HG03039 (cell line): ENCODE results near the gene IL1R2.

ENCODE experiments used
- ATAC-seq: cut with Tn5 transposase; IDR thresholded peaks from one replicate; pipeline ENCODE4 v1.9.1; 2021; ENCODE audit warnings: mild to moderate bottlenecking, moderate library complexity; ENCODE audit not compliant: unreplicated experiment

The IL1R2 gene

DNA sequence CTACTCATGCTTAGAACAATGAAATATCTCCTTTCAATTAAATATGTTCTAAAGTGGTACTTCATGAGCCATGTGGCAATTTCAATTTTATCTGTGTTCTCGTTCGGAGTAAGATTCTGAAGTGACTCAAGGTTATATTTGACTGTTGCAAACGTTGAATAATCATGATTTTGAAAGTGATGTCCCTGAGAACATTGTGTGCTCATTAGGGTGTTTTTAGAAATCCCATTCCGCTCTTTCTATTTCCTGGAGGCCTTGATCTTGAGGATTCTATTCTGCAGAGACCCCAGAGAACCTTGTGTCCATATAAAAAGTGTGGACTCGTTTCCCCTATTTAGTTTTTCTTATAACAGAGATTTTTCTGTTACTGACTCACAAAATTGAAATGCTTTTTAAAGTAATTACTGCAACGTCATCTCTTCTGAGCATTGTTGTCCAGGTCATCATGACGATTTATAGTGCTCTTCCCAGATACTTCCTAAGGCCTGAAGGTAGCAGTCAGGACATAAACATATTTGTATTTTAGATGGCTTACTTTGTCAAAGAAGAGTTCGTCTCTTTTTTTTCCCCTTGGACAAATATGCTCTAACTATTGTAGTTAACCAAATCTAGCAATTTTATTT is 27.2 kb downstream of the IL1R2 start:
- ATAC-seq, result no peak

GRCh38 chr2:102020596-102021170 is 28.9 kb downstream of the IL1R2 start:
- peak; percentile 63 for ATAC-seq

- ATAC-seq, result no peak
Measured at GRCh38 chr2:102021779-102022178, 30.0 kb downstream of the IL1R2 start.

DNA sequence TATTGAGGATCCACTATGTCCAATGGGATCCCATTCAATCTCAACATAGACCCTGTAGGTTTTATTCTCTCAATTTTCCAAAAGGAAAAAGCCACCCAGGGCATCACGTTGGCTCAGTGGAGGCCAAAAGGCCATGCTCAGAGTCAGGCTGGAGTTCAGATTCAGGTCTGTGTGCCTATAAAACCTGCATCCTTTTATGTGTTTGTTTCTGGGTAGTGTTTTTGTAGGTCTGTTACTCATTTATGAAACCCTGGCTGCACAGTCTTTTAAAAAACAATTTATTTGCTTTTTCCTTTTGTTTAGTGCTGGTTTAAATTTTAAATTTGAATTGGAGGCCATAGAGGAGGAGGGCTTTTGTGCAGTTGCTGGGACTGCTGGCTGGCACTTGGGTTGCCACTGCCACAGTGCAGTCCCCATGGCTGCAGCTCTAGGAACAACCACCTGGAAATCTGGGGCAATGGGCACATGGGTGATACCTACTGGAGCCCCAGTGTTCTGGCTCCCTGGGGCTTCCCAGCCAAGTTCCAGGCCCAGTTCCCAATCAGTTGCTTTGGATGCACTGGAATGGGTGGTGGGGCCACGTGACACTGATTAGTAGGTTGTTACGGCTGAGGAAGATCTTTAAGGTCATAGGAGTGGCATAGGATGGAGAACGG is 31.3 kb downstream of the IL1R2 start:
- no peak for ATAC-seq

GRCh38 chr2:102024410-102024809 is 32.6 kb downstream of the IL1R2 start:
- no peak for ATAC-seq

- ATAC-seq, result peak; percentile 33
Measured at GRCh38 chr2:102025016-102025501, 33.3 kb downstream of the IL1R2 start.

GRCh38 chr2:102025583-102026267 is 34.0 kb downstream of the IL1R2 start:
- peak; percentile 43 for ATAC-seq

- no peak for ATAC-seq
Measured at GRCh38 chr2:102027036-102027980, 35.5 kb downstream of the IL1R2 start.

- ATAC-seq, result no peak
Measured at GRCh38 chr2:102028470-102028869, 36.7 kb downstream of the IL1R2 start.

- ATAC-seq, result no peak
Measured at GRCh38 chr2:102029405-102029804, 37.6 kb downstream of the IL1R2 start.

DNA sequence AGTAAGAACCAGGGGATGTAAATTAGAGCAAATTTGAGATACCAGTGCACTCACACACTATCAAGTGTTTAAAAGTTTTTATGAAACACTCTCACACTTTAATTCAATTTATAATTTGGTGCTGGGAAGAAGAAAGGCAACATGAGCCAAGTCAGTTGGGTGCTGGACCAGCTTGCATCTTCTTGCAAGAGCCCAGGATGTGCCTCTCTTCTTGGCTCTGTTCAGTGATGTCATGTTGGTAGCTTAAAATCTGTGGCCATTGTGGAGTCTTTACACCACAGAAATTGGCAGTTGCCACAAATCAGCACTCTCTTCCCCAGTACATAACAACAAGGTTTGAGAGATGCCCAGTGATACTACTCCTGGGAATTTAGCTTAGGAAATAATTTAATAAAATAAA is 38.2 kb downstream of the IL1R2 start:
- no peak for ATAC-seq

DNA sequence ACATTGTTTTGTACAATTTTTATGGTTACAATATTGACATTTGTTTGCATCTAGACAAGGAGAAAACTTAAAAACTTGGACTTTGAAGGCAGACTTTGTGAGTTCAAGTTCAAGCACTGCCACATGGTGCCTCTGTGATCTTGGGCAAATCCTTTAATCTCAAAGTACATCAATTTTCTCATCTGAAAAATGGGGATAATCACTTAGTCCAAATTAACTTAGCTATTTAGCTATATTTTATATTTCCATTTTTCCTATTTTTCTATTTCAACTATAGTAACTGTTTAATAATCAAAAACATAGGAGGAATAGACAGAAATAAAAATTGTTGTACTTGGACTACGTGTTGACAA is 38.7 kb downstream of the IL1R2 start:
- ATAC-seq, result no peak

GRCh38 chr2:102030855-102031527 is 39.2 kb downstream of the IL1R2 start:
- no peak for ATAC-seq

DNA sequence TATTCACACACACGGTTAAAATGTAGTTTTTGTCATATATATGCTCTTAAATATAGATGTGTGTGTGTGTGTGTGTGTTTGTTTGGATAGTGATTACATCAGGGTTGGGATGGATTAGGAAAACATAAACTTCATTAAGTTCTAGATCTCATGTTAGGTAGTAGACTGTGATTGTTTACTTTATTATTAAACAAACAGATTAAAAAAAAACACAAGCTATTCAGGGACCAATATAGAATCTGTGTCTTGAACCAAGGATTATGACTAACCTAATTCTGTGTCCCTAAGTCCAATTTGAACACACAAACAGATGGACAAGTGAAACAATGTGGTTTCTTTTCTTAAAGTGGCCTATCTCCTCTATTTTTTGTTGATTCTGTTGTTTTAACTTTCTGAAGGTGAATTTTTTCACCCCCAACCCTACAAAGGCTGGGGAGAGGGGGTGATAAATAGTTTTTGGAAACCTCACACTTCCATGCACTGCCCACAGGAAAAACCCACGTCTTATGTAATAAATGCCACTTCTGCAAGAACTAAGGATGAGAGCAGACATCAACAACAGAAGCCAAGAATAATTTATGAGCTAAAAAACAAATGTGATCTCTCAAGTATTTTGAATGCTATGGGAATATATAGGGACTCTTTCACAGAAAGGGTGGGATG is 40.7 kb downstream of the IL1R2 start:
- ATAC-seq, result no peak

GRCh38 chr2:102033031-102033749 is 41.4 kb downstream of the IL1R2 start:
- ATAC-seq, result peak; percentile 57

DNA sequence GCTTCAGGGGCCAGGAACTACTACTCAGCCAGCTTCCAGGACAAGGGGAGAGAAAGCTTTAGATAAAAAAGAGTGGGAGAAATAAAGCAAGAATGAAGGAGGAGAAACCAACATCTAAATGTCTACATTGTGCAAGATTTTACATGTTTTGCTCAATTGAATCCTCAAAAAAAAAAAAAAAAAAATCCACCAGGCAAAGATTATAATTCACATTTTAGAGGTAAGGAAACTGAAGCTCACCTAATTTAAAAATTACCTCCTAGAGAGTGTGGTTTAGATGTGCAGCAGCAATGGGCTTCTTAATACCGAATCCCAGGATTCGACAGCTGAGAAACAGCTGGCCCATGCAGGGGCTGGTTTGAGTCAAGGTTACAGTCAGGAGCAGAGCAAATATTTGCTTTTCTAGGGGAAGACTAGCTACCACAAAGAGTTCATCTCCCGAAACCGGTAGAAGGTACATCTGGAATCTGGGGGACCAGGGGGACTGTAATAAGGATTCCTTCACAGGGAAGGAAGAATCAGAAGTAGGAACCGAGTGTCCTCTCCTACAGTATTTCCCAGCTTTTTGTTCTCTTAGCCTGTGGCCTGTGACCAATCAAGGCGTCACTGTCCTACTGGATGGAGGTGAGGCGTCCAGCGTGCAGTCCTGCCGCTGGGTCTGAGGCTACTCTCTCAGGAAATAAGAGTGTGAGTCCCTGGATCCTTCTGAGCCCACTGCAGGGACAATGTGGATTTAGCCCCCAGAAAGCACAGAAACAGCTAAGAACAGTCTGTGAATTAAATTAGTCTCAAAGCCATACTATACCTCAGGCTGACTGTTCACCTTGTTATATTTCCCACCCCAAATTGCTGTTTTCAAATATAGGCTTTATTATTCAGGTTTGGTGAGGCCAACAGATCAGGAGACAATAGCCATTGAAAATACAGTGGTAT is 42.3 kb downstream of the IL1R2 start:
- ATAC-seq, result no peak

GRCh38 chr2:102034683-102035548 is 43.2 kb downstream of the IL1R2 start:
- no peak for ATAC-seq
